Adrenal gland (tissue), 12 donors: ENCODE results near the gene DIP2C. TPM values are rescaled to one million over a fixed set of nuclear protein-coding genes. Genes with fewer than 3 reads are reported as not detected.
A peak's percentile ranks its signal among the peaks of the same experiment; 100 is the strongest.

ENCODE experiments used
- DNase-seq, 7 donors: peaks; one replicate each; pipeline ENCODE4 v3.0.0-alpha.2; 2019 to 2020
- H3K27ac ChIP-seq, 5 donors: fragments of 200-600 bp; sonication (generic) in 4 of 5; 1 replicate in 3 of 5; 2 replicates in 2 of 5; pipeline versions ENCODE4 v1.5.1 to v1.8.0; 2016 to 2020; ENCODE audit warnings: mild to moderate bottlenecking in 1 of 5
- H3K27me3 ChIP-seq: fragments of 200-600 bp; 2 replicates; pipeline ENCODE4 v1.8.0; 2021
- H3K36me3 ChIP-seq, 2 donors: fragments of 200-600 bp; replicated peaks in 1 of 2; 1 replicate in 1 of 2; 2 replicates in 1 of 2; pipeline versions ENCODE4 v1.5.1 to v1.8.0; 2018 to 2022
- H3K4me1 ChIP-seq, 2 donors: fragments of 200-600 bp; replicated peaks in 1 of 2; 1 replicate in 1 of 2; 2 replicates in 1 of 2; pipeline versions ENCODE4 v1.5.1 to v1.8.0; 2018 to 2021
- H3K4me3 ChIP-seq, 4 donors: fragments of 200-600 bp; sonication (generic) in 3 of 4; one replicate each; pipeline ENCODE4 v1.5.1; 2016 to 2018
- H3K9me3 ChIP-seq, 3 donors: fragments of 200-600 bp; sonication (generic) in 1 of 3; replicated peaks in 1 of 3; 1 replicate in 2 of 3; 2 replicates in 1 of 3; pipeline versions ENCODE4 v1.5.1 to v1.8.0; 2016 to 2021
- POLR2A ChIP-seq, 2 donors: fragments of 450-650 bp; IDR thresholded peaks; one replicate each; pipeline ENCODE4 v1.6.1; 2017; ENCODE audit warnings: antibody characterized with exemption in 2 of 2, mild to moderate bottlenecking in 2 of 2, moderate library complexity in 1 of 2
- WGBS, 4 donors: extraction: QIAGEN DNeasy Blood & Tissue Kit in 2 of 4; methylation state at CpG; one replicate each; pipeline versions ENCODE4 v1.1.5 to v1.1.7; 2013 to 2017; 5-methylcytosine and 5-hydroxymethylcytosine counted together
- intact Hi-C, 2 donors: fragments of 100-400 bp; cut with DNase I; formaldehyde crosslinking; loops; one replicate each; pipeline versions ENCODE4 v1.14.1 to v1.15.0; 2022 to 2023
- polyA plus RNA-seq, 3 donors: library from polyadenylated mRNA; stranded (reverse); fragments of 200-250 nt in 2 of 3; fragments of 350-450 nt in 1 of 3; fragmentation: Illumina TruSeq in 1 of 3; extraction: RNeasy Lipid Tissue Mini Kit (QIAGEN cat#74804) in 1 of 3; gene quantifications; one replicate each; pipeline ENCODE4 v1.2.3, GENCODE V29; 2013 to 2014
- total RNA-seq, 9 donors: library from RNA; depleted of rRNA in 4 of 9; stranded (reverse); fragments of >200 nt in 4 of 9; fragments of 120-200 nt in 1 of 9; fragmentation: NEBNext Ultra II Directional in 1 of 9; extraction: Animal tissue kit (Norgen Biotek cat#: 25700) in 1 of 9; gene quantifications; one replicate each; pipeline versions ENCODE4 v1.1.0 to v1.2.4, GENCODE V29; 2013 to 2023
- TF ChIP-seq, protein P1 (sequence below), 6 experiments: fragments of 450-650 bp in 4 of 6; fragments of 200-600 bp in 2 of 6; sonication (generic) in 1 of 6; IDR thresholded peaks; 1 replicate in 5 of 6; 2 replicates in 1 of 6; pipeline versions ENCODE4 v1.5.1 to v1.8.0; 2016 to 2021; ENCODE audit warnings: antibody characterized with exemption in 6 of 6, mild to moderate bottlenecking in 2 of 6, moderate library complexity in 1 of 6
- donor health status: healthy with polysubstance abuse.
- donor health status: Bipolar disorder and iron deficiency.
- donor health status: DM: yes; HTN: yes; CAD: no.
- donor health status: DM: no; HTN: no; CAD: no.
- donor health status: DM: no; HTN: no; CAD: no.
- donor health status: DM: yes; HTN: yes; CAD: no.

The DIP2C gene
- total and polyA plus RNA-seq, 12 donors: 4.8 to 23.9 (median 19.7) TPM

DNA sequence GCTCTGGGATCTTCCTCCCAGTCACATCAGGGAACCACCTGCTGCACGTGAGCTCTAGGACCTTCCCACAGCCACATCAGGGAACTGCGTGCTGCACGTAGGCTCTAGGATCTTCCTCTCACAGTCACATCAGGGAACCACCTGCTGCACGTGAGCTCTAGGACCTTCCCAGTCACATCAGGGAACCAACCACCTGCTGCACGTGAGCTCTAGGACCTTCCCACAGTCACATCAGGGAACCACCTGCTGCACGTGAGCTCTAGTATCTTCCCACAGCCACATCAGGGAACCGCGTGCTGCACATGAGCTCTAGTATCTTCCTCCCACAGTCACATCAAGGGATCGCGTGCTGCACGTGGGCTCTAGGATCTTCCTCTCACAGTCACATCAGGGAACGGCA lies 229.7 kb downstream of the DIP2C start:
- TF ChIP-seq, protein P1, sequence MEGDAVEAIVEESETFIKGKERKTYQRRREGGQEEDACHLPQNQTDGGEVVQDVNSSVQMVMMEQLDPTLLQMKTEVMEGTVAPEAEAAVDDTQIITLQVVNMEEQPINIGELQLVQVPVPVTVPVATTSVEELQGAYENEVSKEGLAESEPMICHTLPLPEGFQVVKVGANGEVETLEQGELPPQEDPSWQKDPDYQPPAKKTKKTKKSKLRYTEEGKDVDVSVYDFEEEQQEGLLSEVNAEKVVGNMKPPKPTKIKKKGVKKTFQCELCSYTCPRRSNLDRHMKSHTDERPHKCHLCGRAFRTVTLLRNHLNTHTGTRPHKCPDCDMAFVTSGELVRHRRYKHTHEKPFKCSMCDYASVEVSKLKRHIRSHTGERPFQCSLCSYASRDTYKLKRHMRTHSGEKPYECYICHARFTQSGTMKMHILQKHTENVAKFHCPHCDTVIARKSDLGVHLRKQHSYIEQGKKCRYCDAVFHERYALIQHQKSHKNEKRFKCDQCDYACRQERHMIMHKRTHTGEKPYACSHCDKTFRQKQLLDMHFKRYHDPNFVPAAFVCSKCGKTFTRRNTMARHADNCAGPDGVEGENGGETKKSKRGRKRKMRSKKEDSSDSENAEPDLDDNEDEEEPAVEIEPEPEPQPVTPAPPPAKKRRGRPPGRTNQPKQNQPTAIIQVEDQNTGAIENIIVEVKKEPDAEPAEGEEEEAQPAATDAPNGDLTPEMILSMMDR (IDR thresholded peaks at IDR 0.05): no peak
- no peak for TF ChIP-seq POLR2A (IDR thresholded peaks at IDR 0.05)
- H3K36me3 ChIP-seq: no peaks in the 10 kb centered on the region
- H3K27me3 ChIP-seq: no peaks in the 10 kb centered on the region
- 92 to 99% (median 97%) methylated on average over 11 to 12 of the region's 12 CpGs for WGBS, 4 donors
- peaks cover 0 to 4% of the 10 kb centered on the region in 2 donors for H3K4me1 ChIP-seq
- no peak overlapping the region for H3K4me3 ChIP-seq
- intact Hi-C loops: no loop called here
- no peak for DNase-seq
- H3K27ac ChIP-seq: no peak overlapping the region
- H3K9me3 ChIP-seq: no peaks in the 10 kb centered on the region

DNA sequence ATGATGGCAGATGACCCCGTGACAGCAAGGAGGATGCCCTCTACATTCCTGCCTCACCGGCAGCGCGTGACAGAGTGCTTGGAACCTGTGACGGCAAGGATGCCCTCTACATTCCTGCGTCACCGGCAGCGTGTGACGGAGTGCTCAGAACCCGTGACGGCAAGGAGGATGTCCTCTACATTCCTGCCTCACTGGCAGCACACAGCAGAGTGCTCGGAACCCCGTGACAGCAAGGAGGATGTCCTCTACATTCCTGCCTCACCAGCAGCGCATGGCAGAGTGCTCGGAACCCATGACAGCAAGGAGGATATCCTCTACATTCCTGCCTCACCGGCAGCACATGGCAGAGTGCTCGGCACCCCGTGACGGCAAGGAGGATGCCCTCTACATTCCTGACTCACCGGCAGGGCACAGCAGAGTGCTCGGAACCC lies 231.0 kb downstream of the DIP2C start:
- Histone ChIP-seq H3K27ac (no peak overlapping the region), H3K27me3 (no peaks in the 10 kb centered on the region), H3K36me3 (no peaks in the 10 kb centered on the region), H3K4me3 (no peak overlapping the region), H3K4me1 (peaks cover 0 to 6% of the 10 kb centered on the region in 2 donors), H3K9me3 (no peaks in the 10 kb centered on the region)
- no peak for DNase-seq
- intact Hi-C loops: no loop called here
- 84 to 89% (median 86%) methylated on average over 21 of the region's 21 CpGs for WGBS, 4 donors
- no peak for TF ChIP-seq POLR2A (IDR thresholded peaks at IDR 0.05)
- TF ChIP-seq, protein P1 (IDR thresholded peaks at IDR 0.05): no peak

DNA sequence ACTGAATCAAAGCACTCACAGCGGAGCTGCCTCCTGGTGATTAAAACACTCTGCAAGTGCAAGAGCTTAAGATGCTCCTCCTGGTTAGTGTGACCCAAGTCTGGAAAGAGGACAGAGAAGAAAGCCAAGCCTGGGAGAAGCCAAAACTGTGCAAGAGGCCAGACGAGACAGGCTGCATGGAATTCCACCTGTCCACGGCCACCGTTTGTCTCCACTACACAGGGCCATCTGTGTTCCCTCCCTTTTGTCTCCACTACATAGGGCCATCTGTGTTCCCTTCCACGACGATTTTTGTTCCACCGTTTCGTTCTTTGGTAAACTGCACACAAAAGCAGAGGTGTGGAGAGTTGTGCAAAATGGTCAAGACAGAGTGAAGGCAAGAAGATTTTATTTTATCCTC lies 233.0 kb downstream of the DIP2C start:
- peaks cover 0 to 6% of the 10 kb centered on the region in 2 donors for H3K4me1 ChIP-seq
- no peaks in the 10 kb centered on the region for H3K27me3 ChIP-seq
- H3K4me3 ChIP-seq: no peak overlapping the region
- no peak for DNase-seq
- no peaks in the 10 kb centered on the region for H3K9me3 ChIP-seq
- H3K27ac ChIP-seq: no peak overlapping the region
- TF ChIP-seq, protein P1 (IDR thresholded peaks at IDR 0.05): no peak
- no peak for TF ChIP-seq POLR2A (IDR thresholded peaks at IDR 0.05)
- 85 to 92% (median 87%) methylated on average over 8 of the region's 8 CpGs for WGBS, 4 donors
- no peaks in the 10 kb centered on the region for H3K36me3 ChIP-seq
- intact Hi-C loops: no loop called here

DNA sequence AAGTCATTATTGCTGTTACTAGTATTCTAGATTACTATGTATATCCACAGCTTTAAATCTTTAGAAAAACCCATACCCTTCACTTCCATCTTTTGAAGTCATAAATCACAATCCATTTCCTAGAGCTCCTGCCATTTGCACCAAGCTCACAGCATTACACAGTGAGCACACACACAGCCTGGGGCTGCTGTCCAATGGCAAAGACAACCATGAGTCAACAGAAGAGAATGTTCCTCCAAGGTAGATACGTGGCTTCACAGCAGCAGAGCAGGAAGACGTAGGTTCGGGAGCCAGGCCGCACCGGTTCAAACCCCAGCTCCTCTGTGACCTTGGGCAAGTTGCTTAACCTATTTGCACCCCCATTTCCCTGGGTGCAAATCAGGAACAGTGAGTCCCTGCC lies 234.6 kb downstream of the DIP2C start:
- Histone ChIP-seq H3K4me3 (no peak overlapping the region), H3K4me1 (peaks cover 0 to 6% of the 10 kb centered on the region in 2 donors), H3K9me3 (no peaks in the 10 kb centered on the region), H3K36me3 (no peaks in the 10 kb centered on the region), H3K27ac (peak overlapping the region in 1 of 5 donors; percentile 69), H3K27me3 (no peaks in the 10 kb centered on the region)
- TF ChIP-seq, protein P1 (IDR thresholded peaks at IDR 0.05): no peak
- peak in 1 of 2 donors; percentile 13 for TF ChIP-seq POLR2A (IDR thresholded peaks at IDR 0.05)
- WGBS, 4 donors: 8 to 42% (median 33%) methylated on average over 4 to 5 of the region's 5 CpGs
- intact Hi-C loops: no loop called here
- peak; percentile 53 to 89 (median 78) for DNase-seq
